PC-9 (cell line): ENCODE results near the gene CNIH2. TPM values are rescaled to one million over a fixed set of nuclear protein-coding genes. Genes with fewer than 3 reads are reported as not detected.

ENCODE experiments used
- BruUV-seq: library from RNA; stranded (reverse); fragments of 400-500 nt; replicated peaks from 2 replicates; lab custom pipeline; 2021; lab: Mats Ljungman, UMichigan
- CTCF ChIA-PET: fragments of 300-600 bp; sonication (Branson Sonifier 250); formaldehyde crosslinking; loops from one replicate; lab custom pipeline; 2022; ENCODE audit warnings: antibody characterized with exemption; lab: Charles Lee
- POLR2A ChIA-PET: fragments of 300-600 bp; sonication (Branson Sonifier 250); formaldehyde crosslinking; loops from one replicate; lab custom pipeline; 2022; ENCODE audit warnings: antibody characterized with exemption; ENCODE audit not compliant: unreplicated experiment; lab: Charles Lee
- DNase-seq, 2 experiments: peaks; one replicate each; pipeline versions ENCODE4 v3.0.0 to v3.0.0-alpha.2; 2015 to 2022; ENCODE audit warnings: mixed read lengths in 1 of 2
- H2AFZ ChIP-seq: fragments of 200-600 bp; sonication (generic); 2 replicates; pipeline ENCODE4 v1.8.1; 2017; ENCODE audit warnings: antibody characterized with exemption
- H3F3A ChIP-seq: fragments of 200-600 bp; sonication (generic); 2 replicates; pipeline ENCODE4 v1.8.1; 2017; ENCODE audit warnings: antibody characterized with exemption, mild to moderate bottlenecking, low read depth; ENCODE audit not compliant: insufficient read depth
- H3K27ac ChIP-seq: fragments of 200-600 bp; sonication (generic); 2 replicates; pipeline ENCODE4 v1.6.1; 2016; ENCODE audit warnings: mixed run types
- H3K27me3 ChIP-seq: fragments of 200-600 bp; sonication (generic); 2 replicates; pipeline ENCODE4 v1.6.1; 2016; ENCODE audit warnings: low read depth, mixed run types; ENCODE audit not compliant: insufficient read depth
- H3K36me3 ChIP-seq: fragments of 200-600 bp; sonication (generic); 2 replicates; pipeline ENCODE4 v1.6.1; 2016; ENCODE audit warnings: low read depth, mixed run types
- H3K4me1 ChIP-seq: fragments of 200-600 bp; sonication (generic); replicated peaks from 2 replicates; pipeline ENCODE4 v1.6.1; 2016; ENCODE audit warnings: mixed run types; ENCODE audit not compliant: insufficient read depth
- H3K4me2 ChIP-seq: fragments of 200-600 bp; sonication (generic); 2 replicates; pipeline ENCODE4 v1.6.1; 2017; ENCODE audit warnings: mixed run types
- H3K4me3 ChIP-seq: fragments of 200-600 bp; sonication (generic); 2 replicates; pipeline ENCODE4 v1.6.1; 2016; ENCODE audit warnings: mixed run types
- H3K79me2 ChIP-seq: fragments of 200-600 bp; sonication (generic); 2 replicates; pipeline ENCODE4 v1.6.1; 2017; ENCODE audit warnings: low read depth, mixed run types
- H3K9me2 ChIP-seq: fragments of 200-600 bp; sonication (generic); 2 replicates; pipeline ENCODE4 v1.8.1; 2017; ENCODE audit warnings: mild to moderate bottlenecking; ENCODE audit not compliant: insufficient read depth
- H3K9me3 ChIP-seq: fragments of 200-600 bp; sonication (generic); 2 replicates; pipeline ENCODE4 v1.8.1; 2016; ENCODE audit warnings: low read depth; ENCODE audit not compliant: insufficient read depth
- H4K20me1 ChIP-seq: fragments of 200-600 bp; sonication (generic); 2 replicates; pipeline ENCODE4 v1.8.1; 2017; ENCODE audit not compliant: insufficient read depth
- CTCF ChIP-seq: fragments of 200-600 bp; sonication (generic); conservative IDR thresholded peaks from 2 replicates; pipeline ENCODE4 v1.6.1; 2017; ENCODE audit warnings: mixed run types, antibody characterized with exemption, mild to moderate bottlenecking, moderate library complexity
- EZH2 ChIP-seq: fragments of 200-600 bp; sonication (generic); IDR thresholded peaks from 2 replicates; pipeline ENCODE4 v1.8.0; 2017; ENCODE audit warnings: antibody characterized with exemption, low read depth
- intact Hi-C: fragments of 100-400 bp; cut with micrococcal nuclease; formaldehyde crosslinking; loops from one replicate; pipeline ENCODE4 v1.10.0; 2022; ENCODE audit not compliant: unreplicated experiment
- total RNA-seq: library from RNA; stranded (reverse); gene quantifications from 2 replicates; pipeline ENCODE4 v1.2.3, GENCODE V29; 2021

CNIH2 gene
- total RNA-seq, 1 experiment from 2014 or later: 6.8 TPM

GRCh38 chr11:66238786-66239413 lies 39.1 kb upstream of the CNIH2 start:
- no peak overlapping the region for H3K4me2 ChIP-seq
- no peaks in the 10 kb centered on the region for H3F3A ChIP-seq
- DNase-seq: no peak
- H4K20me1 ChIP-seq: no peaks in the 10 kb centered on the region; the same call in 1 of the 2 replicates
- TF ChIP-seq EZH2 (no peak), CTCF (no peak)
- H2AFZ ChIP-seq: no peak overlapping the region
- ChIA-PET CTCF (no interaction called here), POLR2A (no interaction called here)
- H3K4me3 ChIP-seq: no peak overlapping the region
- H3K9me2 ChIP-seq: no peaks in the 10 kb centered on the region
- intact Hi-C loops: no loop called here
- no peaks in the 10 kb centered on the region for H3K9me3 ChIP-seq
- BruUV-seq: no TSS peak
- H3K79me2 ChIP-seq: no peaks in the 10 kb centered on the region
- H3K27me3 ChIP-seq: no peaks in the 10 kb centered on the region
- H3K4me1 ChIP-seq: no peaks in the 10 kb centered on the region
- H3K36me3 ChIP-seq: no peaks in the 10 kb centered on the region
- no peak overlapping the region for H3K27ac ChIP-seq

DNA sequence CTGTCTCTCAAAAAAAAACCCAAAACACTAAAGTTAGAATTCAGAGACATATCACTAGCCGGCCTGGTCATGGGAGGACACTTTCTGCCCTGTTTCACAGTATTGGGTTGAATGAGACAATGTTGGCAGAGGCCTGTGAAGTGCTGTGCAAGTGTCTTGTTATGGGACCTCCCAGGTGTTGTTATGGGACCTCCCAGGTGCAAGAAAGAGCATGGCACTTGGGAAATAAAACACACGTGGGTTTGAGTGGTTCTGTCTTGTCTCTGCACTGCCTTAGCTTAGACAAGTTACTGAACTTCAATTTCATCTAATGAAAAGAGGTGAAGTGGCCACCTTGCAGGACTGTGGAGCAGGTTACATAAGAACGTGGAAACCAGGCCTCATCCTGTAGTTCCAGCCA lies 38.5 kb upstream of the CNIH2 start:
- Histone ChIP-seq H3K9me2 (no peaks in the 10 kb centered on the region), H3K27ac (no peak overlapping the region), H2AFZ (no peak overlapping the region), H3F3A (no peaks in the 10 kb centered on the region), H3K4me3 (no peak overlapping the region), H3K4me2 (no peak overlapping the region), H3K27me3 (no peaks in the 10 kb centered on the region), H3K9me3 (no peaks in the 10 kb centered on the region), H3K36me3 (no peaks in the 10 kb centered on the region), H3K79me2 (no peaks in the 10 kb centered on the region), H3K4me1 (no peaks in the 10 kb centered on the region), H4K20me1 (no peaks in the 10 kb centered on the region; the same call in 1 of the 2 replicates)
- no peak for DNase-seq
- BruUV-seq: no TSS peak
- intact Hi-C loops: no loop called here
- ChIA-PET POLR2A (no interaction called here), CTCF (no interaction called here)
- TF ChIP-seq EZH2 (no peak), CTCF (no peak)

- Histone ChIP-seq H2AFZ (no peak overlapping the region), H3K27me3 (no peaks in the 10 kb centered on the region), H3F3A (no peaks in the 10 kb centered on the region), H3K79me2 (no peaks in the 10 kb centered on the region), H3K4me2 (no peak overlapping the region), H3K4me1 (no peaks in the 10 kb centered on the region), H3K36me3 (no peaks in the 10 kb centered on the region), H4K20me1 (no peaks in the 10 kb centered on the region; the same call in 1 of the 2 replicates), H3K9me3 (no peaks in the 10 kb centered on the region), H3K4me3 (no peak overlapping the region), H3K27ac (no peak overlapping the region), H3K9me2 (no peaks in the 10 kb centered on the region)
- no TSS peak for BruUV-seq
- TF ChIP-seq EZH2 (no peak), CTCF (no peak)
- ChIA-PET POLR2A (interaction anchor here (0.7 kb wide), 1 partner anchor 11 kb away, joined by 9 read pairs; no protein-coding TSS in a partner anchor), CTCF (no interaction called here)
- intact Hi-C loops: no loop called here
- no peak for DNase-seq
Measured at GRCh38 chr11:66239998-66240780, 37.8 kb upstream of the CNIH2 start.
